ENCODE measurements around the gene NUSAP1. TPM values are rescaled to one million over a fixed set of nuclear protein-coding genes. Genes with fewer than 3 reads are reported as not detected.
"Not testable (repeated sequence)": the region's sequence is repeated elsewhere in the genome, so short reads cannot be mapped to it uniquely, and the experiment has no call there.

NUSAP1 gene
- total RNA-seq, 1 donor from 2014 or later: 159 TPM

DNA sequence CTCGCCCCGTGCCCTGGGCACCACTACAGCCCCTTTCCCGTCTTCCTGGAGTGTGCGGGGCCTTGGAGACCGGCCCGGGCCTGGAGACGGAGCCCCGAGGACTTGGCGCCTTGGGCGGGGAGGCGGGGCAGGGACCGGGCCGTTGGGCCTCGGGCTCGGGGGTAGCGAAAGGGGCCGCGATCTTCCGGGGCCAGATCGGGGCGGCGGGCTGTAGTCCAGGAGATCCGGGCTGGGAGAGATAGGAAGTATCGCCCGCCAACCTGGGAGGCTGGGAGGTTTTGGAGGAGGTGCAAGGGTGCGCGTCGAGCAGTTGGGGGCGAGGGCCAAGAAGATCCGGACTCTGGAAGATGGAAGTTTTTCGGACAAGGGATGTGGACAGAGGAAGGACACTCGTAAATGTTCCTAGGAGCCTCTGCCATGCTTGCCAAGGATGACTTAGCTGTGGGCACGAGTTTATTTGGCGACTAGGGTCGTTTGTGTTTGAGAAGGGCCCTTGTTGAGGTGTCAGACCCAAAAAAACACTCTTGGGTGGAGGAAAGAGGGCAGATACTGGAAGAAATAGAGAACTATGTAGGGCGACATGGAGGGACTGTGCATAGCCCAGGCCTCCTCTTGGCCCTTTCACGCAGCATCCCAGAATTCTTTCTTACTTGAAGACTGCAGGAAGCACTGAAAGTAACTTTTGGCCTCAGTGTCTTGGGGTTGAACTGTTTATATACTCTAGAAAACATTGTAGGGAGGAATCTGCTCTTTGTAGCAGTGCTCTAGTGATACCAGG lies 84.9 kb downstream of the NUSAP1 start:
- peak overlapping the region; percentile 99 for H3K27ac Mint-ChIP-seq (ENCODE audit: unreplicated experiment)
- H3K4me3 Mint-ChIP-seq: peak overlapping the region; percentile 94
- DNase-seq (ENCODE audit: low read depth, low spot score): no peak
- TF ChIP-seq, protein P1, sequence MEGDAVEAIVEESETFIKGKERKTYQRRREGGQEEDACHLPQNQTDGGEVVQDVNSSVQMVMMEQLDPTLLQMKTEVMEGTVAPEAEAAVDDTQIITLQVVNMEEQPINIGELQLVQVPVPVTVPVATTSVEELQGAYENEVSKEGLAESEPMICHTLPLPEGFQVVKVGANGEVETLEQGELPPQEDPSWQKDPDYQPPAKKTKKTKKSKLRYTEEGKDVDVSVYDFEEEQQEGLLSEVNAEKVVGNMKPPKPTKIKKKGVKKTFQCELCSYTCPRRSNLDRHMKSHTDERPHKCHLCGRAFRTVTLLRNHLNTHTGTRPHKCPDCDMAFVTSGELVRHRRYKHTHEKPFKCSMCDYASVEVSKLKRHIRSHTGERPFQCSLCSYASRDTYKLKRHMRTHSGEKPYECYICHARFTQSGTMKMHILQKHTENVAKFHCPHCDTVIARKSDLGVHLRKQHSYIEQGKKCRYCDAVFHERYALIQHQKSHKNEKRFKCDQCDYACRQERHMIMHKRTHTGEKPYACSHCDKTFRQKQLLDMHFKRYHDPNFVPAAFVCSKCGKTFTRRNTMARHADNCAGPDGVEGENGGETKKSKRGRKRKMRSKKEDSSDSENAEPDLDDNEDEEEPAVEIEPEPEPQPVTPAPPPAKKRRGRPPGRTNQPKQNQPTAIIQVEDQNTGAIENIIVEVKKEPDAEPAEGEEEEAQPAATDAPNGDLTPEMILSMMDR (conservative IDR thresholded peaks at IDR 0.05): no peak
- peaks cover 39% of the 10 kb centered on the region for H3K4me1 Mint-ChIP-seq
- no peaks in the 10 kb centered on the region for H3K36me3 Mint-ChIP-seq (ENCODE audit: low read depth)
- no peaks in the 10 kb centered on the region for H3K9me3 Mint-ChIP-seq
- no peaks in the 10 kb centered on the region for H3K27me3 Mint-ChIP-seq (ENCODE audit: low read depth)

DNA sequence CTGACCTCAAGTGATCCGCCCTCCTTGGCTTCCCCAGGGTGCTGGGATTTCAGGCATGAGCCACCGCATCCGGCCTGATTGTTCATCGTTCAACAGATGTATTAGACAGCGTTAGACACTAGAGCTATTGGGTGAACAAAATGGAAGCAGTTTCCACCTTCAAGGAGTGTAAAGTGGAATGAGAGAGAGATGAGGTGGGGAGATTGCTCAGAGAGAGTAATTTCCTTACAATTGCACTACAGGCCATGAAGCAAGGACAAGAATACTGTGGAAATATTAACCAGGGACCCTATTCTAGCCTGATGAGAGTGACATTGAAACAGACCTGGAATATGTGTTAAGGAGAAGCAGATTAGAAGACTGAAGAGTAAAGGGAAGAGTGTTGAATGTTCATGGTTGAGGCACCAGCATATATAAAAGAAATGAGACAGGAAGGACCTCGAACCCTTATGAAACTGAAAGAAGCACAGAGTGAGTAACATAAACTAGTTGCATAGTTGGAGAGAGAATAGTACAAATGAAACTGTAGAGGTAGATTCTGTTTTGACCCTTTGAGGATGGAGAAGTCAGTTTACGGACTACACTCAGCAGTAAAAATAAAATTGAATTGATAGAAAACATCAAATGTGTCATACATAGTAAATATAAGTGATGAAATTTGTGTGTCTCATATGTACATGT lies 91.4 kb downstream of the NUSAP1 start:
- TF ChIP-seq, protein P1 (conservative IDR thresholded peaks at IDR 0.05): no peak
- Mint-ChIP-seq H3K4me1 (peaks cover 14% of the 10 kb centered on the region), H3K27me3 (ENCODE audit: low read depth) (no peaks in the 10 kb centered on the region), H3K27ac (ENCODE audit: unreplicated experiment) (no peak overlapping the region), H3K36me3 (ENCODE audit: low read depth) (peaks cover 8% of the 10 kb centered on the region), H3K4me3 (no peak overlapping the region), H3K9me3 (no peaks in the 10 kb centered on the region)
- DNase-seq (ENCODE audit: low read depth, low spot score): no peak

DNA sequence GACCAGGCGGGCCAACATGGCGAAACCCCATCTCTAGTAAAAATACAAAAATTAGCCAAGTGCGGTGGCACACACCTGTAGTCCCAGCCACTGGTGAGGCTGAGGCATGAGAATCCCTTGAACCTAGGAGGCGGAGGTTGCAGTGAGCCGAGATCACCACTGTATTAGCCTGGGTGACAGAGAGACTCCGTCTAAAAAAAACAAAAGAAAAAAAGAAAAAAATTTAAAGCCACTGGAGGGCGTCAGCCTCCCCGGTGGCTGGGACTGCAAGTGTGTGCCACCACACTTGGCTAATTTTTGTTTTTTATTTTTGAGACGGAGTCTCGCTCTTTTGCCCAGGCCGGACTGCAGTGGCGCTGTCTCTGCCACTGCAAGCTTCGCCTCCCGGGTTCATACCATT lies 92.1 kb downstream of the NUSAP1 start:
- TF ChIP-seq, protein P1 (conservative IDR thresholded peaks at IDR 0.05): peak; percentile 23
- Mint-ChIP-seq H3K4me3 (no peak overlapping the region), H3K27ac (ENCODE audit: unreplicated experiment) (no peak overlapping the region), H3K36me3 (ENCODE audit: low read depth) (peaks cover 8% of the 10 kb centered on the region), H3K27me3 (ENCODE audit: low read depth) (no peaks in the 10 kb centered on the region), H3K4me1 (peaks cover 16% of the 10 kb centered on the region), H3K9me3 (no peaks in the 10 kb centered on the region)
- no peak for DNase-seq (ENCODE audit: low read depth, low spot score)

DNA sequence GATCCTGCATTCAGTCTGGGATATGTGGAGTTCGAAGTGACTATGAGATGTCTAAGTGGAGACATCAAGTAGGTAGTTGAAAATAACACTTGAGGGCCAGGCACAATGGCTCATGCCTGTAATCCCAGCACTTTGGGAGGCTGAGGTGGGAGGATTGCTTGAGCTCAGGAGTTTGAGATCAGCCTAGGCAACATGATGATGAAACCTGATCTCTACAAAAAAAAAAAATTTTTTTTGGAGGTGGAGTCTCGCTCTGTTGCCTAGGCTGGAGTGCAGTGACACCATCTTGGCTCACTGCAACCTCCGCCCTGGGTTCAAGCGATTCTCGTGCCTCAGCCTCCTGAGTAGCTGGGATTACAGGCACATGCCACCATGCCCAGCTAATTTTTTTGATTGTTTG lies 93.2 kb downstream of the NUSAP1 start:
- not testable (repeated sequence) for H3K27me3 Mint-ChIP-seq (ENCODE audit: low read depth); H3K36me3 Mint-ChIP-seq (ENCODE audit: low read depth); H3K9me3 Mint-ChIP-seq; H3K4me3 Mint-ChIP-seq; H3K27ac Mint-ChIP-seq (ENCODE audit: unreplicated experiment); DNase-seq (ENCODE audit: low read depth, low spot score)
- peaks cover 11% of the 10 kb centered on the region for H3K4me1 Mint-ChIP-seq

DNA sequence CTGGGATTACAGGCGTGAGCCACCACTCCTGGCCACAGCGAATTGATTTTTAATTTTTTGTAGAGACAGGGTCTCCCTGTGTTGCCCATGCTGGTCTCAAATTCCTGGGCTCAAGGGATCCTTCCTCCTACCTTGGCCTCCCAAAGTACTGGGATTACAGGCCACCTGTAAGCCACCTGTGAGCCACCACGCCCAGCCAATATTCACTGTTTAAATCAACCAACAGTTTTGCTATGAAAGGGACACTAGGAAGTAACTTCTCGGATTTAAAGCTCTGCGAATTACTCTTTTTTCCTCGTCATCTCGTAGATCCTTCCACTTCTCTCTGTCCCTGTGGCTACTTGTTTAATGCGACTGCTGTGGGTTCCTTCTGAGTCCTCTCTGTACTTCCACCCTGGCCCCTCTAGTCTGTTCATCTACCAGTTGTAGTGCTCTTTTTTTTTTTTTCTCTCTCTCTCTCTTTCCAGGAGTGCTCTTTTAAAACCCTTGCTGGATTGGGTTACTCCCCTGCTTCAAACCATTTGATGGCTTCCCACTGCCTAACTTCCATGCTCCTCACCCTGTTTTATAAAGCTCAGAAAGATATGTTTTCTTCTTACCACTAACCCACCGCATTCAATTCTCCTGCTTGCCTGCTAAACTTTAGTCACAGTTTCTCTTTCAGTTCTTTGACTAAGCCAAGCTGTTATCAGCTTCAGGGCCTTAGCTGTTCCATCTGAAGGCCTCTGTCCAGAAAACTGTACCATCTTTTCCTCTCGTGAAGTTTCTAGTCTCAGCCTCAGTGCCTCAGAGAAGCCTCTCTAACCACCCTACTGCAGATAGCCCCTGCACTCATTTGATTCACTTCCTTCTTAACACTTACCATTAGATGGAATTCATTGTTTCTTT lies 96.6 kb downstream of the NUSAP1 start:
- peaks cover 4% of the 10 kb centered on the region for H3K36me3 Mint-ChIP-seq (ENCODE audit: low read depth)
- no peaks in the 10 kb centered on the region for H3K9me3 Mint-ChIP-seq
- H3K4me1 Mint-ChIP-seq: peaks cover 11% of the 10 kb centered on the region
- TF ChIP-seq, protein P1 (conservative IDR thresholded peaks at IDR 0.05): no peak
- no peak overlapping the region for H3K4me3 Mint-ChIP-seq
- H3K27ac Mint-ChIP-seq (ENCODE audit: unreplicated experiment): peak overlapping the region; percentile 40
- H3K27me3 Mint-ChIP-seq (ENCODE audit: low read depth): no peaks in the 10 kb centered on the region
- no peak for DNase-seq (ENCODE audit: low read depth, low spot score)

Other genes with a start within 250 kb of the NUSAP1 start
- 18.5 and 20.2 TPM in 2 replicates for gene INO80, start 216.6 kb upstream of the NUSAP1 start, total RNA-seq
- gene EXD1, start 102.1 kb upstream of the NUSAP1 start, total RNA-seq: not detected in 2 replicates
- 72.7 and 76.3 TPM in 2 replicates for gene CHP1, start 101.6 kb upstream of the NUSAP1 start, total RNA-seq
- 25.2 and 26.9 TPM in 2 replicates for gene OIP5, start 290 bp upstream of the NUSAP1 start, total RNA-seq
- gene NDUFAF1, start 69.6 kb downstream of the NUSAP1 start, total RNA-seq: 16.4 and 17.7 TPM in 2 replicates
- 65.8 and 66.3 TPM in 2 replicates for gene RTF1, start 84.2 kb downstream of the NUSAP1 start, total RNA-seq
- 1.3 and 1.5 TPM in 2 replicates for gene ITPKA, start 161.0 kb downstream of the NUSAP1 start, total RNA-seq
- 0.16 and 0.19 TPM in 2 replicates for gene LTK, start 180.9 kb downstream of the NUSAP1 start, total RNA-seq
- gene RPAP1, start 211.4 kb downstream of the NUSAP1 start, total RNA-seq: 86.5 and 91.1 TPM in 2 replicates
- gene TYRO3, start 226.3 kb downstream of the NUSAP1 start, total RNA-seq: 71.7 and 74.7 TPM in 2 replicates

Data from neural crest cell (in vitro differentiated cells).